ENCODE measurements around the gene FCAMR.

Gene FCAMR

DNA sequence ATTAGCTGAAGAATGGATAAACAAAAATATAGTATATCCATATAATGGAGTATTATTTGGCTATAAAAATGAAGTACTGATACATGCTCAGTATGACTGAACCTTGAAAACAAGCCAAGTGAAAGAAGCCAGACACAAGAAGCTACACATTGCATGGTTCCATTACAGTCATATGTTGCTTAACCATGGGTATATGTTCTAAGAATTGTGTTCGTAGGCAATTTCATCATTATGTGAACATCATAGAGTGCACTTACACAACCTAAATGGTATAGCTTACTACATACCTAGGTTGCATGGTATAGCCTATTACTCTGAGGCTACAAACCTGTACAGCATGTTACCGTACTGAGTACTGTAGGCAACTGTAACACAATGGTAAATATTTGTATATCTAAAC is 28.6 kb upstream of the FCAMR start:
- no peak for DNase-seq

GRCh38 chr1:206992790-206993189 is 22.5 kb upstream of the FCAMR start:
- DNase-seq: no peak

- DNase-seq: no peak
Measured at GRCh38 chr1:206987873-206988272, 17.6 kb upstream of the FCAMR start.

DNA sequence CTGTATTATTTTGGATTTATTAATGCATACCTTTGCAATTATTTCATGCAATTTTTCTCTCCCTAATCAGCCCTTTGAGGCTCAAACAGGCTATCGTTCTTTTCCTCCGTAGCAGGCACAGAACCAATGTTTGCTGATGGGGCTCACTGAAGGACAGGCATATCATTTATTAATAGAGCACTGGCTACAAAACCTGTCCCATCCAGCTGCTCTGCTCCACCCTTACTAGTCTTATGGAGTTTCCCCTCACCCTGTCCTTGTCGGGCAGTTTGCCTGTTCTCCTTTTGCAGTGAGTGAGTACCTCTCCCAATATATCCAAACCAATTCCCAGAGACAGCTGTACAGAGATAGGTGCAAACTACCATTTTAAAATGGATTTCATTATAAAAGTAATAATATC is 16.6 kb upstream of the FCAMR start:
- DNase-seq: no peak

DNA sequence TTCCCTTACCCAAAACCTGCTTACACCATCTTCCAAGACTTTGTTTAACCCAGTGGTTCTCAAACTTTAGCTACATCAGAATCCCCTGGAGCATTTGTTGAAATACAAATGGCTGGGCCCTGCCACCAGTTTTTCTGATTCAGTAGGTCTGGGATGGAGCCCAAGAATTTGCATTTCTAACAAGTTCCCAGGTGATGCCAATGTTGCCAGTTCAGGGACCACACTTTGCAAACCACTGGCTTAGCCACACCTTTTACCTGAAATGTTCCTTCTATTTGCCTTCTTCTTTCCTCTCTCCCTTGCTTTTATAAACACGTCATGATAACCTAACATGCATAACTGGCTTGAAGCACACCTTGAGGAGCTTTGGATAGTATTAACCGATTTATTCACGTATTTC is 16.1 kb upstream of the FCAMR start:
- DNase-seq: no peak

GRCh38 chr1:206985162-206985749 is 15.0 kb upstream of the FCAMR start:
- no peak for DNase-seq

DNA sequence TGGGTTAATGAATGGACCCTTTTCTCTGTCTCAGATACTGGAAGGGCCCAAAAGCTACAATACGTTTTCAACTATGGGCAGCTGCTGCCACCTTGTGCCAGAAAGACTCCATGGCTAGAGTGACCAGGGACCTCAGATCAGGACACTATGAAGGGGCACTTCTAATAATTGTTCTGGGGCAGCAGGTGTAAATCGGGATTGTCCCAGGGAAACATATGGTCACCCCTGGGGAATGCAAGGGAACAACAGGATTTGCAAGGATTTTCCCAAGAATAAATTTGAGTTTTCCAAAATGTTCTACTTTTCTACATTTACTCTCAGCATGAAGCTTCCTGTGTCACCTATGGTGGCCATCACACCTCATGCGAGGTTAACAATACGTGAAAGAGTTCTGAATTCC is 12.0 kb upstream of the FCAMR start:
- DNase-seq: peak; percentile 77 to 86 (median 81)

- peak; percentile 56 to 68 (median 64) for DNase-seq
Measured at GRCh38 chr1:206979379-206980043, 9.3 kb upstream of the FCAMR start.

GRCh38 chr1:206978259-206978658 is 8.0 kb upstream of the FCAMR start:
- DNase-seq: no peak

DNA sequence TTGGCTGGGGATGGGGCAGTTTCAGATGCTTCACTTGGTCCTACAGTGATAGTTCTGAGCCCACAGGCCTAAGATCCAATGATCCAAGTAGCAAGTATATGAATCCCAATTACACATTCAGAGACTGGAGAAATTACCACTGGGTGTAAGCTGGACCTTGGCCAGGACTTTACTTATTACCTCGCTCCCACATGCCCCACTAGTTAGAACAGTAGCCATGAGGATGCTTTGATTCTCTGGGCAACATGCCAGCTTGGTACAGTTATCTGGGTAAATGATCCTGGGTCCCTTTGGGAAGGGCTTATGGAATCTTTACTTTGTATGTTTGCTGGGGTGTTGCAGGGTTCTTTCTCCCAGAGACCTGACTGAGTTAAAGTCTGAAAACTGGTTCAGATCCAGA is 5.0 kb upstream of the FCAMR start:
- no peak for DNase-seq

DNA sequence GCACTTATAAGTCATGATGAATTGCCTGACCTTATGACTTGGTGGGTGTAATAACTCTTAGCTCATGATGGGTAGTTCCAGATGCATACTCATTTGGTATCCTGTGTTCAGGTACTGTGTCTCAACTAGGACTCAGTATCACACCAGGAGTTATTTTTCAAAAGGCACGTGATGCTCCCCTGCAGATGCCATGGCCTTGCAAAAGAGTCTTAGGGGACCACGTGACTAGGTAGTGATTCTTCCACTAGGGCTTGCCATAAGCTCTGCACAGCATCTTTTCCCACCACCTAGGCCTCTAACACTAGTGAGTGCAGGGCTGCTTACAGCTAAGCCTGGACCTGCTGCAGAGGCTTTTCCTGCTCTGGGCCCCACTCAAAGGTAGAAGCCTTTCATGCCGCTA is 3.9 kb upstream of the FCAMR start:
- DNase-seq: no peak

- no peak for DNase-seq
Measured at GRCh38 chr1:206972728-206973127, 2.5 kb upstream of the FCAMR start.

DNA sequence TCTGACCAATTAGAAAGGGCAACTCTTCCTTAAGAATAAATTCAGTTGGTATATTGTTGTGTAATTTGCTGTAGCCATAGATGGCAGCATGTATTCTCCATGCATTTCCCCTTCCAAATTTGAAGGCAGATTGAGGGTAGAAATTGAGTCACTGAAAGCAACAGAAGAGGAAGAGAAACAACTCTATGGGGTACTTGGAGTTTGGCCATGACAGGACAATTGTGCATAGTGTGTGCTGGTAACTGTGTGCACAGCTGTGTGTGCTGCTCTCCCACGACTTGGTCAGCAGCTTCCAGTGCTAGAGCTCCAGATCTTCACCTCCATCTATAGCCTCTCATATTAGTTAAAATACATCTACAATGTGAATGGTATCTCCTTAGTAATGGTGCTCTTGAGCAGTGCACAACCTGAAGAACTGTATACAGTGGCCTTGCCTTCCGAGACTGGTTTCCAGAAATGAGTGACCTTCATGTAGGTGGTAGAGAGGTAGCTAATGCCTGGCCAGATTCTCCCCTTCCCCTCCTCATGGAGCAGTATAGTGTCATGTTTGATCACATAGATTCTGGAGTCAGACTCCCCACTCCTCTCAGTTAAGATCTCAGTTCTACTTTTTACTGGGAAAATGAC is 882 bp upstream of the FCAMR start:
- DNase-seq: peak; percentile 62 to 87 (median 78)

DNA sequence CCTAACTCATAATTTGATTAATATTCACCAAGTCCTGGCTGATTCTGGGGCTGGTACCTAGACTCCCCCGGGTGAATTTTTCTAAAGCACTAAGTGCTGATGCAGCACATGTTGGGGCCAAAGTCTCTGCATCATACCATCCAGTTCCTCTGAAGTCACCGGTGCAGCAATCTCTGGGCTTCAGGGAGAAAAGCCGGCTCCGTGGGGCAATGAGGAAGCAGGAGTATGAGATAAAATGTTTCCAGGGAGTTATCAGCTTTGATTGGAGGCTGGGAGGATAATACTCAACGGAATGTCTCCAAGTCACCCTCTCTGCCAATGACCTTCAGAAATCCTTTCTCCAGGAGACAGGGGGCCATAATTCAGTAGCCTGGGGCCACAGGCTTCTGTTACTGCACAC is 1.2 kb downstream of the FCAMR start:
- DNase-seq: peak; percentile 74 to 79 (median 76)

DNA sequence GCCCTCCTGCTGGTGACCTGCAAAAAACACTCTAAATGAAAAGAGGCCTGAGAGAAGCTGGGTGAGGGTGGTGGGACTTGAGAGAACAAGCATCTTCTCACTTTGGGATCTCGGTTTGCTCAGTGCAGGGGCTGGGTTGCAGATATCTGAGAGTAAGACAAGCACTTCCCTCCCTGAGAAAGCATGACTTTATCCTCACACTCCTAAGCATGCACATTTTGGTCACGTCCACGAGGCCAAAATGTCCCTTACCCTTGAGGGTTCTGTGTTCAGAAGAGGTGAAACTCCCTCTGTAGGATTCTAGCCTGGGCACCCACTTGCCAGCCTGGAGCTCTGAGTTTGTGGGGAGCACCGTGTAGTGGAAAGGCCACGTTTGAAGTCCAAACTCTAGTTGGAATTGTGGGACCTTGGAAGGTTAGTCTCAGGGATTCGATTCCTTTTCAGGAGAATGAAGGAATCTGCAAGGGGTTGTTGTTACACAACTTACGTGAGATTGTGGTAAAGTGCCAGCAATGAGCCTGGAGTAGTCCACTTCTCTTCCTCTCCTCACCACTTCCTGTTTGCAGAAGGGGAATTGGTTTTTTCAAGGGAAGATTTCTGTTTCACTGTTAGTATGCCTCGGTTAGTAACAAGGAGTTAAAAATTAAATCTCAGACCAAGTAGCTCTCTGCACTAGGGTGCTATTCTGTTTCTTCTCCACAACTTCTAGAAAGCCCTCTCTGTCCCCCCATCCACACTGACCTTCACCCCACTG is 3.0 kb downstream of the FCAMR start:
- peak; percentile 75 to 90 (median 85) for DNase-seq

DNA sequence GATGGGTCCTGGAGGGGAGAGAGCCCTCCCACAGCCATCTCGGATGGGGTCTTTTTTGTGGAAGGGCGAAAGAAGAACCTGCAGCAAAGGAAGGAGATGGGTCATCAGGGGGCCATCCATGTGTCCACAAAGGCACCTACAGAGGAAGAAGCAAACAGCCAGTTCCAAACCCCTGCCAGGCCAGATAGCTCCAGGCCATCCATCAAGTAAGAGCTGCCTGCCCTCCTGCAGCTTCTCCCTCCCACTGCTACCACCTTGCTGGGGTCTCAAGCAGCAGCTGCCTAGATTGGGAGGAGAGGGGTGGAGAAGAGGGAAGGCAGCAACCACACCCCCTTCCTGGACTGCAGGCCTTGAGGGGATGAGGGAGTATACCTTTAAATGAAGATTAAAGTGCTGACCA is 4.5 kb downstream of the FCAMR start:
- no peak for DNase-seq

GRCh38 chr1:206963740-206964139 is 6.5 kb downstream of the FCAMR start:
- DNase-seq: no peak

DNA sequence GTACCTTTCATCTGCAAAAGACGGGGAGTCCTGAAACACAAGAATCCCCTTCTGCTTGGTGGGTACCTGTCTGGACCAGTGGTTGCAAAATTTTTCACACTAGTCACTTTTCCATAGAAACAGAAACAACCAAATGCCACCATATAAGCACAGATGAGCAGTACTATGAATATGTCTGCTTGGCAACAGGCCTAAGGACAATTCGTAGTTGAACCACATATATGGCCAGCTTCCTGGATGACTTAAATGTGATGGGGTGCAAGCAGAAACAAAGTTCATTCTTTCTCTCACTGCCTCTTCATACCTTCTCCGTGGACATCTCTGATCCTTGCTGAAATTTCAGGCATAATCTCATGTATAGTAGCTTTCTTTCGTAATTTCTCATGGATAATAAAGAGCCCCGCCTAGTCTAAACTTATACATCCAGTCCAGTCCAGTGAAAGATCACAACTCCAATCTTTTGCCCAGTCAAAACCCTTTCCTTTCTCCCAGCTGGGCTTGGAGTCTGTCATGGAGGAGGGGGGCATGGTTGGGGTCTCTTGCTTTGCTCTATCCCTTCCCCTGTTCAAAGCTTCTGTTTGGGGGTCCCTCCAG is 7.0 kb downstream of the FCAMR start:
- no peak for DNase-seq

DNA sequence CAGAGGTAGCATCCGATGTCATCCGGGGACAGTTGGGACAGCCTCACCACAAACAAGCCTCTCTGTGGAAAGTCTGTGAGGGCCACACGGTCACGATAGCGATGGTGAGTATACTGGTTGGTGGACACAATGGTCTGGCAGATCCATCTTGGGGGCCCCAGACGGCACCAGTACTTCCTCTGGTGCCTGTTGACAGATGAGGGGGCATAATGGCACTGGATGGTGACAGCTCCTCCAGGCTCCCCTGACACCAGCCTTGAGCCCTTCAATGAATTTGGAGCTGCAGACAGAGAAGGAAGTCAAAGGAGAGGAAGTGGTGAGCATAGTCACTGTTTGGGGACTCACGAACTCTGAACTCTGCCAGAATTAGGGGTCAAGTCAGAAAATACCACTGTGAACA is 8.0 kb downstream of the FCAMR start:
- DNase-seq: peak; percentile 57 to 67 (median 62)

GRCh38 chr1:206961668-206962067 is 8.6 kb downstream of the FCAMR start:
- DNase-seq: no peak

GRCh38 chr1:206960676-206961386 is 9.4 kb downstream of the FCAMR start:
- DNase-seq: no peak

DNA sequence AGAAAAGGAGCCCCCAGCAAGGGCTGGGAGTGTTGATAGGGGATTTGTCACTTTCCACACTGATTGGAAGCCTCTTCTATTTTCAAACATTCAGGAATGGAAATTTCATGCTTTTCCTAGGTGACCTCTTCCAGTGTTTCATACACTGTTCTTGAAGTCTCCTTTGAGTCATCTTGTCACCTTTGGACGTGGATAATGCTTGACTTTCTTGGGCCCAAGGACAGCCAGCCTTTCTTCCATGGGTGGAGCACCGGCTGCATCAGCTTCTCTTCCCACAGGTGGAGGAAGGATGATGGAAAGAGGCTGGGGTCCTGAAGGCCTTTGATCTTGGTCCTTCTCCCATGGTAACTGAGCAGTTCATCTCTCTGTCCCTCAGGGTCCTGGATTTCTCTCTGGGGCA is 12.1 kb downstream of the FCAMR start:
- DNase-seq: no peak

GRCh38 chr1:206957639-206958038 is 12.6 kb downstream of the FCAMR start:
- DNase-seq: no peak
